A673 (cell line): ENCODE results near the gene ISY1. TPM values are rescaled to one million over a fixed set of nuclear protein-coding genes. Genes with fewer than 3 reads are reported as not detected.
"Not testable (repeated sequence)": the region's sequence is repeated elsewhere in the genome, so short reads cannot be mapped to it uniquely, and the experiment has no call there.

Source experiments
- BruUV-seq: library from RNA; stranded (reverse); fragments of 400-500 nt; replicated peaks from 2 replicates; lab custom pipeline; 2021; lab: Mats Ljungman, UMichigan
- CTCF ChIA-PET: fragments of 300-600 bp; sonication (Branson Sonifier 250); formaldehyde crosslinking; loops from one replicate; lab custom pipeline; 2022; ENCODE audit warnings: antibody characterized with exemption; lab: Charles Lee
- POLR2A ChIA-PET: fragments of 300-600 bp; sonication (Branson Sonifier 250); formaldehyde crosslinking; loops from one replicate; lab custom pipeline; 2022; ENCODE audit warnings: antibody characterized with exemption; ENCODE audit not compliant: low non-redundant PET; lab: Charles Lee
- DNase-seq: peaks from one replicate; pipeline ENCODE4 v3.0.0-alpha.2; 2015; ENCODE audit warnings: low spot score
- H3K27ac ChIP-seq: fragments of 200-600 bp; sonication (generic); 2 replicates; pipeline ENCODE4 v1.5.1; 2016; ENCODE audit warnings: mixed run types, low read depth, mild to moderate bottlenecking, mixed read lengths, antibody characterized with exemption, low read length; ENCODE audit not compliant: poor library complexity, severe bottlenecking
- H3K27me3 ChIP-seq: fragments of 200-600 bp; sonication (generic); replicated peaks from 2 replicates; pipeline ENCODE4 v1.6.1; 2017; ENCODE audit warnings: mixed run types, low read depth, mild to moderate bottlenecking, mixed read lengths, antibody characterized with exemption, low read length; ENCODE audit not compliant: insufficient read depth, poor library complexity
- H3K36me3 ChIP-seq: fragments of 200-600 bp; sonication (generic); 2 replicates; pipeline ENCODE4 v1.6.1; 2016; ENCODE audit warnings: mixed run types, mild to moderate bottlenecking, mixed read lengths, antibody characterized with exemption, low read length; ENCODE audit not compliant: insufficient read depth, poor library complexity, severe bottlenecking
- H3K4me1 ChIP-seq: fragments of 200-600 bp; sonication (generic); 2 replicates; pipeline ENCODE4 v1.6.1; 2017; ENCODE audit warnings: mixed run types, mild to moderate bottlenecking, mixed read lengths, antibody characterized with exemption, low read length; ENCODE audit not compliant: insufficient read depth, poor library complexity, severe bottlenecking
- H3K4me3 ChIP-seq: fragments of 200-600 bp; sonication (generic); 2 replicates; pipeline ENCODE4 v1.5.1; 2016; ENCODE audit warnings: low read depth, mixed run types, mild to moderate bottlenecking, mixed read lengths, low read length; ENCODE audit not compliant: poor library complexity, severe bottlenecking
- H3K9me3 ChIP-seq: fragments of 200-600 bp; sonication (generic); 2 replicates; pipeline ENCODE4 v1.6.1; 2016; ENCODE audit warnings: mixed run types, low read depth, mild to moderate bottlenecking, mixed read lengths, antibody characterized with exemption, low read length; ENCODE audit not compliant: poor library complexity, severe bottlenecking
- CTCF ChIP-seq: fragments of 300-800, 200-600 bp; sonication (generic); conservative IDR thresholded peaks from 2 replicates; pipeline ENCODE4 v1.5.1; 2017; ENCODE audit warnings: low read depth, mild to moderate bottlenecking, antibody characterized with exemption, low read length, moderate library complexity, mixed read lengths
- EZH2 ChIP-seq: fragments of 200-600 bp; sonication (generic); IDR thresholded peaks from 2 replicates; pipeline ENCODE4 v1.6.1; 2017; ENCODE audit warnings: borderline replicate concordance, low read depth, mild to moderate bottlenecking, mixed read lengths, antibody characterized with exemption, low read length; ENCODE audit not compliant: poor library complexity, severe bottlenecking
- intact Hi-C: fragments of 100-400 bp; cut with micrococcal nuclease; formaldehyde crosslinking; loops from one replicate; pipeline ENCODE4 v1.10.0; 2022; ENCODE audit not compliant: unreplicated experiment
- total RNA-seq: library from RNA; stranded (reverse); gene quantifications from 2 replicates; pipeline ENCODE4 v1.2.3, GENCODE V29; 2021

Gene ISY1
- total RNA-seq, 1 experiment from 2014 or later = 46.2 TPM

DNA sequence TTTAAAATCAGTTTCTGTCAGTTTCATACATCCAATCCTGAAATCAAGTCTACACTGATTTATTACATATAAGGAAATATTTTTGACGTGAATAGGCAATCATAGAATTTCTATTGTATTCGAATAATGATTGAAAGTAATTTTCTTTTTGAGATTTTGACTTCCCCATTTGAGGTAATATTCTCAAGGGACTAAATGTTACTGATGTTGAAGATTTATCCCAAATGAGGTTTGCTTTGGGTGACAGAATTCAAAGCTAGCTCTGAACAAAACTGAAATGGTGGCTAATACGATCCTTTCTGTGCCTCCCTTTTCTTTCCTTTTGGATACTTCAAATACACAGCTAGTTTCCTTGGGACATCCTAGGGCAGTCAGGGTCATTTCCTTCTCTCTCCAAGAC lies 35.7 kb upstream of the ISY1 start:
- BruUV-seq = no TSS peak
- POLR2A ChIA-PET = interaction anchor here (0.6 kb wide), 1 partner anchor 8 kb away, joined by 3 read pairs; no protein-coding TSS in a partner anchor
- Histone ChIP-seq H3K4me1 (no peaks in the 10 kb centered on the region), H3K9me3 (no peaks in the 10 kb centered on the region), H3K27me3 (no peaks in the 10 kb centered on the region), H3K36me3 (no peaks in the 10 kb centered on the region), H3K4me3 (no peak overlapping the region), H3K27ac (no peak overlapping the region)
- CTCF ChIA-PET = no interaction called here
- DNase-seq = no peak
- intact Hi-C loops = no loop called here
- TF ChIP-seq EZH2 (no peak), CTCF (no peak)

- H3K27ac ChIP-seq = no peak overlapping the region
- TF ChIP-seq CTCF (no peak), EZH2 (no peak)
- intact Hi-C loops = no loop called here
- CTCF ChIA-PET = no interaction called here
- H3K27me3 ChIP-seq = no peaks in the 10 kb centered on the region
- no peaks in the 10 kb centered on the region for H3K9me3 ChIP-seq
- POLR2A ChIA-PET = interaction anchor here (0.6 kb wide), 1 partner anchor 9 kb away, joined by 3 read pairs; no protein-coding TSS in a partner anchor
- H3K4me3 ChIP-seq = no peak overlapping the region
- BruUV-seq = no TSS peak
- H3K36me3 ChIP-seq = no peaks in the 10 kb centered on the region
- DNase-seq = peak; percentile 22
- H3K4me1 ChIP-seq = no peaks in the 10 kb centered on the region
These were observed 34.9 kb upstream of the ISY1 start for GRCh38 chr3:129195731-129196256.

DNA sequence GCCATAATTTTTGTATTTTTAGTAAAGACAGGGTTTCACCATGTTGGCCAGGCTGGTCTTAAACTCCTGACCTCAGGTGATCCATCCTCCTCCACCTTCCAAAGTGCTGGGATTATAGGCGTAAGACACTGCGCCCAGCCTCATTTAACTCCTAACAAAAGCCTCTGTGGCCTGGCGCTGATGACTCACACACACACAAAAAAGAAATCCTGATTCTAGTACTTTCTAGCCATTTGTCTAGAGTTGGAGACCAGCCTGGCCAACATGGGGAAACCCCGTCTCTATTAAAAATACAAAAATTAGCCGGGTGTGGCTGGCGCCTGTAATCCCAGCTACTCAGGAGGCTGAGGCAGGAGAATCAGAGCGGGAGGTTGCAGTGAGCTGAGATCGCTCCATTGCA lies 28.9 kb upstream of the ISY1 start:
- H3K4me3 ChIP-seq, intact Hi-C loops, H3K4me1 ChIP-seq, CTCF ChIA-PET, BruUV-seq, H3K9me3 ChIP-seq, POLR2A ChIA-PET, DNase-seq, H3K27me3 ChIP-seq, H3K27ac ChIP-seq, H3K36me3 ChIP-seq: not testable (repeated sequence)

- Histone ChIP-seq H3K27ac (no peak overlapping the region), H3K4me3 (no peak overlapping the region), H3K4me1 (peaks cover 8% of the 10 kb centered on the region), H3K9me3 (no peaks in the 10 kb centered on the region), H3K36me3 (no peaks in the 10 kb centered on the region), H3K27me3 (no peaks in the 10 kb centered on the region)
- ChIA-PET POLR2A (interaction anchor here (1.0 kb wide), 1 partner anchor 18 kb away, joined by 3 read pairs; no protein-coding TSS in a partner anchor), CTCF (no interaction called here)
- intact Hi-C loops = no loop called here
- BruUV-seq = no TSS peak
- TF ChIP-seq CTCF (no peak), EZH2 (no peak)
- DNase-seq = no peak
These were observed 27.0 kb upstream of the ISY1 start for GRCh38 chr3:129187857-129188256.
